IPS-NIHi11 (cell line): ENCODE results near the gene ALKBH5.

Source experiments
- DNase-seq: peaks from one replicate; pipeline ENCODE4 v3.0.0; 2012; ENCODE audit warnings: mixed read lengths, low spot score

ALKBH5 gene

GRCh38 chr17:18158022-18158600 is 25.5 kb upstream of the ALKBH5 start:
- DNase-seq, result peak; percentile 91

- DNase-seq, result no peak
These were observed 24.0 kb upstream of the ALKBH5 start for GRCh38 chr17:18159551-18160120.

GRCh38 chr17:18160128-18160856 is 23.3 kb upstream of the ALKBH5 start:
- DNase-seq, result no peak

- no peak for DNase-seq
These were observed 22.2 kb upstream of the ALKBH5 start for GRCh38 chr17:18161207-18162145.

- DNase-seq, result no peak
These were observed 20.1 kb upstream of the ALKBH5 start for GRCh38 chr17:18163547-18163946.

- no peak for DNase-seq
These were observed 16.7 kb upstream of the ALKBH5 start for GRCh38 chr17:18166894-18167293.

GRCh38 chr17:18167421-18167820 is 16.2 kb upstream of the ALKBH5 start:
- no peak for DNase-seq

GRCh38 chr17:18172531-18173278 is 10.9 kb upstream of the ALKBH5 start:
- DNase-seq, result no peak

- no peak for DNase-seq
These were observed 9.9 kb upstream of the ALKBH5 start for GRCh38 chr17:18173740-18174139.

- no peak for DNase-seq
These were observed 7.5 kb upstream of the ALKBH5 start for GRCh38 chr17:18176176-18176575.

GRCh38 chr17:18177133-18177532 is 6.5 kb upstream of the ALKBH5 start:
- no peak for DNase-seq

GRCh38 chr17:18177722-18178121 is 5.9 kb upstream of the ALKBH5 start:
- no peak for DNase-seq

GRCh38 chr17:18179196-18179595 is 4.4 kb upstream of the ALKBH5 start:
- DNase-seq, result no peak

- no peak for DNase-seq
These were observed 3.8 kb upstream of the ALKBH5 start for GRCh38 chr17:18179804-18180203.

GRCh38 chr17:18181358-18181757 is 2.3 kb upstream of the ALKBH5 start:
- DNase-seq, result no peak

- DNase-seq, result no peak
These were observed 1.3 kb upstream of the ALKBH5 start for GRCh38 chr17:18182110-18182977.

- peak; percentile 77 for DNase-seq
These were observed 672 bp upstream of the ALKBH5 start for GRCh38 chr17:18182978-18183333.

GRCh38 chr17:18184143-18185031 is 759 bp downstream of the ALKBH5 start:
- no peak for DNase-seq

GRCh38 chr17:18185391-18185790 is 1.8 kb downstream of the ALKBH5 start:
- DNase-seq, result no peak
